Stimulated activated CD8-positive, alpha-beta memory T cell treated with anti-CD3 and anti-CD28 coated beads, Interleukin-4, amount 100 ng/mL, for 1 hour (primary cell): ENCODE measurements around the gene EPHB3.

ENCODE experiments used
- DNase-seq, 2 donors: peaks; one replicate each; pipeline ENCODE4 v3.0.0-alpha.2; 2020; ENCODE audit warnings: low read depth in 2 of 2, low spot score in 1 of 2

EPHB3 gene

GRCh38 chr3:184579513-184579912, 17.9 kb downstream of the EPHB3 start:
- no peak for DNase-seq

- no peak for DNase-seq
These were observed 18.8 kb downstream of the EPHB3 start for GRCh38 chr3:184580376-184580775.

DNA sequence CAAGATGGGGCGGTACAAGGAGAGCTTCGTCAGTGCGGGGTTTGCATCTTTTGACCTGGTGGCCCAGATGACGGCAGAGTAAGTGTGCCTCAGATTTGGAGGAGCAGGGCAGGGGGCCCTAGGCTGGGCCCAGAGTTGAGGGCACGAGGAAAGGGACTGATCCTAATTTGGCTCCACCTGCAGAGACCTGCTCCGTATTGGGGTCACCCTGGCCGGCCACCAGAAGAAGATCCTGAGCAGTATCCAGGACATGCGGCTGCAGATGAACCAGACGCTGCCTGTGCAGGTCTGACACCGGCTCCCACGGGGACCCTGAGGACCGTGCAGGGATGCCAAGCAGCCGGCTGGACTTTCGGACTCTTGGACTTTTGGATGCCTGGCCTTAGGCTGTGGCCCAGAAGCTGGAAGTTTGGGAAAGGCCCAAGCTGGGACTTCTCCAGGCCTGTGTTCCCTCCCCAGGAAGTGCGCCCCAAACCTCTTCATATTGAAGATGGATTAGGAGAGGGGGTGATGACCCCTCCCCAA, 19.8 kb downstream of the EPHB3 start:
- no peak for DNase-seq

DNA sequence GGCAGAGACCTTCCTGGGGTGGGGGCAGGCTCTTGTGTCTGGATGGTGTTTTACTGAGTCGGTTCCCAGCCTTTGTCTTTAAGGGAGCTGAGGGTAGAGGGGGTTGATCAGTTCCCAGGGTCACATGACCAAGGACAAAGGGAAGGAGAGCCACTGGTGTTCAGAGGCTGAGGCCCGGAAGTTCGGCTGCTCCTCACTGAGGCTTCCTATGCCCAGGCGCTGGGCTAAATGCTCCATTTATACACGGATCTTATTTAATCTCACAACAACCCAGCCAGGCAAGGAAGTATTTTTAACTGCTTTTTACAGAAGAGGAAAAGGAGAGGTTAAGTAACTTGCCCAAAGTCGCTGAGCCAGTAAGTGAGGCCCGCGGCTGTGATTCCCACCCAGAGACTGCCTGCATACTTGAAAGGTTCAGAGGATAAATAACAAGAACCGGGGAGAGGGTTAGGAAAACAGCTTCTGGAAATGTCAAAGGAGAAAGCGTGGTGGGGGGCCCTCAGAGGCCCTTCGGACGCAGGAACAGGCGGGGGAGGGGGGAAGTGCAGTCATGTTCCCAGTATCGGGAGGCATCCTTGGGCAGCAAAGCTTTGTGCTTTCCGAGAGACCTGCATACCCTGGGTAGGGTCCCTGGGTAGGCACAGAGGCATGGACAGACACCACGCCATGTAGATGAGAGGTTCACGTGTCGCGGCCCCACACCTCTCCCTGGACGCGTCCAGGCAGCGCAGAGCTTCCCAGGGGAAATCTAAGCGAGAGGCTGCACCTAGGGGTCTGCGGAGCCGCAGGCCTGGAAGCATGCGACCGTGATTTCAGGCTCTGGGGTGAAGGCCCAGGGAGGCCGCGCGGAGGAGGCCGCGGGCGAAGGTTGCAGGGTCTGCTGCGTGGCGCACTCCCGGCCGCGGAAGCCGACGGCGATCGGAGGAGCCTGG, 21.3 kb downstream of the EPHB3 start:
- no peak for DNase-seq

GRCh38 chr3:184583578-184584451, 22.2 kb downstream of the EPHB3 start:
- no peak for DNase-seq

GRCh38 chr3:184584464-184584891, 22.9 kb downstream of the EPHB3 start:
- no peak for DNase-seq

GRCh38 chr3:184585545-184585944, 24.0 kb downstream of the EPHB3 start:
- DNase-seq: no peak

DNA sequence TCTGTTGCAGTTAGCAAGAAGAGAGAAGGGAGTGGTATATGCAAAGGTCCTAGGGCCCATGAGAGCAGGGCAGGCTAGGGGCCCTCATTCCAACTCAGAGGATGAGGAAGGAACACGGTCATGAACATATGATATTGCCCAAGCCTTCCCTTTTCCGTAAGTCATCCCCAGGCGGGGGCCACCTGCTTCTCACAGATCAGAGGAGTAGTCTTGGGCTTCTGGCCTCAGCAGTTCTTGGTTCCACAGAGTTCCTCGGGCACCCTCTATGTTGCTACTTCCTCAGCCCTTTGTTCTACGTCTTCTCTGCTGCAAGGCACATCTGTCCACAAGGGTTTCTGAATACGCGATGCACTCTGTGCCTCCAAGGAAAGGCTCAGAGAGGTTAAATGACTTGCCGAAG, 25.3 kb downstream of the EPHB3 start:
- no peak for DNase-seq

DNA sequence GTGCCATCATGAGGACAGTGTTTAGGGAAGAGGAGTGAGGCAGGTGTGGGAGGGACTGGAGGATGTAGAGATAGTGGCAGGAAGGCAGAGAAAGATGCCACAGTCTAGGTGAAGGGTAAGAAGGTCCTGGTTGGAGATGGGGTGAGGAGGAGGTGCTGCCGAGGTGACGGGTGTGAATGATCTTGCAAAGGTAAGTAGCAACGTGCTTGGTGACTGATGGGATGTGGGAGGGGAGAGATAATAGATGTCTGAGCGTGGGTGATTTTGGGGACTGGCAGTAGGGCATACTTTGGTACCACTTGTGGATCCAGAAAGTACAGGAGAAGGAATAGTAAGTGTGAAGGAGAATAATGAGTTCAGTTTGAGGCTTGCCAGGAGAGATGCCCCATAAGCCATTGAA, 27.2 kb downstream of the EPHB3 start:
- no peak for DNase-seq

DNA sequence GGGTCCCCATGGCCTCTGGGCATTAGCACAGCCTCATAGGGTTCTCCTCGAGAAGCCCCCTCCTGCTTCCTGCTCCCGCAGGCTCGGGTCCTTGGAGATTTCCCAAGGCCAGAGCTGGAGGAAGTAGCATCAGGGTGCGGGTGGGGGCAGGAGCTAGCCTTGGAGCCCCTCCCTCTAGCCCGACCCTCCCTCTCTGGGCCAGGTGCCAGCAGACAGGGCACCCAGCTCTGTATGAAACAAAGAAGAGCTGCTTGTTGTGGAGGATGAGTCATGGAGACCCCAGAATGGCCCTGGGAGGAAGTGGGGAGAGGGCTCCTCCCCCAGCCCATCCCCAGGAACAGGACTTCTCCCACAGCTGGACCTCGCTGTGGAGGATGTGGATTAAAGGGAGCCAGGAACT, 29.2 kb downstream of the EPHB3 start:
- no peak for DNase-seq

GRCh38 chr3:184591789-184592188, 30.2 kb downstream of the EPHB3 start:
- no peak for DNase-seq

DNA sequence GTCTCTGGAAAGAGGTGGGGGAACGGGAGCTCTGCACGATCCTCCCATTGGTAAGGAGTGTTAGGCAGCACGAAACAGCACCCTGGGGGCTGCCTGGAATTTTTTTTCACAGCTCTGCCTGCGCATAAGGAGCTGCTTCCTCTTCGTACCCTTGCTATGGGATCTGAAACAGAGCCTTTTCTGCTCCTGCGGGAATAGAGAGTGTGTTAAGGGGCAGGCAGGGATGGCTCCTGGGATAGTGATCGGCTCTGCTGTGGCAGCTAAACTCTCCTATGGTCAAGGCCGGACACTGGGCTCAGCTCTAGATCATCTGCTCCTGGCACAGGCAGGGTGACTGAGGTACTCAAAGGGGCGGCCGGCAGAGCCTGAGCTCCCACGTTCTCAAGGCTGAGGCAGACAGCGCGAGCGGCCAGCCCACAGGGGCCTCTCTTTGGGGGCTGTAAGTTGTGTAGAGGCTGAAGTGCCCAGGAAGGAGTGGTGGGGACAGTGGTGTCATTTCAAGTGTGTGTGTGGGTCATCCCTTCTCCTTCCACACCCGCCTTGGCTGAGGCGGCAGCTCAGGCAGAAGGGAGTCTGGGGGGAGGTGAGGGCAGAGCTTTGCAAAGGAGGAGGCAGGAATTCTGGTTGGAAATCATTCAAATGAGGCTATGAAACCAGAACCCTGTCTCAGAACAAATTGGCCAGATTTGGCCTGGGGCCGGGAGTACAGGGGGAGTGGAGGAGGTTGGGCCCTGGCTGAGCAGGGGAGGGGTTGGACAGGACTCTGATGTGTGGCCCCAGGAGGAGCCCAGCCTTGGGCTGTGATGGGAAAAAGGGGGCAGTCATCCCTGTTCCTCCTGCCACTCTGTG, 31.0 kb downstream of the EPHB3 start:
- DNase-seq: no peak

DNA sequence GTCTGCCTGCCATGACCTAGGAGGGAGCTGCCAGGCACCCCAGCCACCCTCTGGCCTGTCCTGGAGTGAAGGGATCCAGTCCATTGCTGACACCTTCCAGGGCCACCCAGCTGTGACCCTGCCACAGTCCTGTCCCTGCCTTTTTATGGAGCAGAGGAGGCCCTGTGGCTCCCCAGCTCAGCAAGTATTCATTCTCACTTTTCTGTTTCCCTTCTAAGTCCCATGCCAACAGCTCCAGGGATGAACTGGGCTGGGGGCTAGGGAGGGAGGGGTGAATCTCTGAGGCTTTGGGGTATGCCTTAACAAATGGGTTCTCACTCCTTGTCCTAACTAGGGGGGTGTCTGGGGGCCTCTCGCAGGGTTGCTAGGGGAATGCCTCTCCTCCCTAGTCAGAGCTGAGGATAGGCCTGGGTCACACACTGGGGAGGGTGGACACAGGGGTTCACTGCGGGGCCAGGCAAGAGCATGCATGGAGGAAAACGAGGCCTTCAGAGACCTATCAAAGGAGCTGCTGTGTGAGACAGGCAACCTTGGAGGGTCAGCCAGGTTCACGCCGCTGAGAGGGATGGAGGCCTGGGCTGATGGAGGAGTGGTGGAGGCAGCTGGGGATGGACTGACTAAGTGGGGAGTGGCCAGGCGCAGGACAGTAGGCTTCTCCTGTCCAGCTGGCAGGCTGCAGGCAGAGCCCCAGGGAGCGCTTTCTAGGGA, 31.8 kb downstream of the EPHB3 start:
- DNase-seq: no peak

DNA sequence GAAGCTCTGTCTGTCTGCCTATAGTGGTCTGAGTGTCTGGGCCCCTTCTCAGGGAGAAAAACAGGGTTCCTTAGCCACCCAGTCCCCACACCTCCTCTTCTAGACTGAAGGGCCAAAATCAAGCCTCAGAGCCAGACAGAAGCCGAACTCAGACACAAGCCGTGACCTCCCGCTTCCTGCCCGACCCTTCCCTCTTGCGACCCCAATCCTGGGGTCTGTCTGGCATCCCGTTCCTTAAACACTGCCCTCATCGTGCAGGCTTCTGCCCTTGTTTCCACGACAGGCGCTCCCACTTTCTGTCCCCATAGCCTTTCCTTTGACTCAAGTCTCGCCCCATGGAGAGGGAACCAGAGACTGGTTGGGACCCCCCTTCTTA, 32.3 kb downstream of the EPHB3 start:
- no peak for DNase-seq

DNA sequence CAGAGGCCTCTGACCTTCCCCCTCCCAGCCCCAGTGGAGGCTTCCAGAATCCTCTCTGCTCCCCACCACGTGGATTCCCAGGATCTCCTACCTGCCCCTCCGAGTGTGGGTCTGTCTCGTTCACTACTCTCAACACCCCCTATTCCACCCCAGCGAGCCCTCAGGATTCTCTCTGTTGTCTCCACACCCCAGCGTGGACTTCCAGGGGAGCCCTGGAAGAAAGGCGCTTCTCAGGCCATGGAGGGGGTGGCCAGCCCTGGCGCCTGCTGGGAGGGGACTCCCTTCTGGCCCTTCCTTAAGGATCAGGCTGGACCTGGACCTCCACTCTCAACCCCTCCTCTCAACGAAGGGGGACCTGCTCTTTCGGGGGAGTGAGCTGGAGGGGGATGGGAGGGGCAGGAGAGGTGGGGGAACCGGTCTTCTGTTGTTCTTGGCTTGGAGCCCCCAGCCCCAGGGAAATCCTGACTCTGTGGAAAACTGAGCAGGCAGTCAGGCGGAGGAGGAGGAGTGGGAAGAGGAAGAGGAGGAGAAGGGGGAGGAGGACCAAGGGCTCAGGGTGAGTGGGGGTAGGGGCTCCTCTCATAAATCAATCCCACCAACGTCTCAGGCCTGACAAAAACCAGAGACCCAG, 32.9 kb downstream of the EPHB3 start:
- no peak for DNase-seq

GRCh38 chr3:184595726-184596125, 34.1 kb downstream of the EPHB3 start:
- DNase-seq: no peak

DNA sequence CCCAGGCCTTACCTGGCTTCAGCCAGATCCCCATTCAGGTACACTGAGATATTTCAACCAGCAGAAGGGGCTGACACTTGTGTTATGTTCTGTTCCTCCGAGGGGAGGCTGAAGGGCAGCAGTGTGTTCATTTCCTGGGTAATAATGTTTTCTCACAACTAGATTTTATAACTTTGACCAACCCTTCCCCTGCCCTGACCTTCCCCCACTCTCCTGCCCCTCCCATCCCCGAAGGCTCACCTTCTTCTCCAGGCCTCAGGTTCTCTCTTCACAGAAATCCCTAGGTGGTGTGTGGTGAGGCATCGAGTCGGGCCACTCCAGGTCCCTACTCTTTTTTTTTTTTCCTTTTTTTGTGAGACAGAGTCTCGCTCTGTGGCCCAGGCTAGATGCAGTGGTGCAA, 34.6 kb downstream of the EPHB3 start:
- no peak for DNase-seq

GRCh38 chr3:184596886-184597575, 35.4 kb downstream of the EPHB3 start:
- DNase-seq: no peak

DNA sequence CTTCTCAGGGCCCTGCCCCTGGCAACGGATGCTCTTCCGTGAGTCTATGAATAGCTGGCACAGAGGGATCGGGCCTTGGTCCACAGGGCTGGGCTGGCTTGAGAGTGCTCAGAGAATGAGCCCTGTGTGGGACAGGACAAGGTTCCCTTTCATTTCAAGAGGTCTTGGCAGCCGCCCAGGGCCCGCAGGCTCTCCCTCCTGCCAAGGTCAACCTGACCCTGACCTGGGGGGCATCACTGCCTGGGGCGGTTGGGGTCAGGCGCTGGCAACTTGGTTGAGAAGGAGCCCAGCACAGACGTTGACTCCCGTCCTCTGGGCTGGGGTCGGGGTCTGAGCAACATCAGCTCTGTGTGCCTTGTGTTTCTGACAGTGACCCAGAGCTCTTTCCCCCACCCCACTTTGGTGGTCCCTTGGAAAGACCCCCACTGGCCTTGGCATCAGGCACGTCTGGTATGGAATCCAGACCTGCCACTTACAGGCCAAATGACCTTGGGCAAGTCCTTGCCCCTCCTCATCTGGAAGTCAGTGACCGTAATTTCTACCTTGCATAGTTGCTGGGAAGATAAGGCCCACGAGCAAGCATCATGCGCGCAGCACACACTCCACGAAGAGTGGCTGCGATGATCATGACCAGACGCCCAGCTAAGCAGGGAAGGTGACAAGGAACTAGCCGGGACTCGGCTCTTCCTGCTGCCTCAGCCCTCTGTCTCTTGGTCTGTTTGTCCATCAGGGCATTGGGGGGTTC, 36.4 kb downstream of the EPHB3 start:
- no peak for DNase-seq
